ENCODE results near the gene KIAA1217. TPM values are rescaled to one million over a fixed set of nuclear protein-coding genes. Genes with fewer than 3 reads are reported as not detected.

KIAA1217 gene
- total RNA-seq, 1 donor from 2014 or later: 9.1 TPM

DNA sequence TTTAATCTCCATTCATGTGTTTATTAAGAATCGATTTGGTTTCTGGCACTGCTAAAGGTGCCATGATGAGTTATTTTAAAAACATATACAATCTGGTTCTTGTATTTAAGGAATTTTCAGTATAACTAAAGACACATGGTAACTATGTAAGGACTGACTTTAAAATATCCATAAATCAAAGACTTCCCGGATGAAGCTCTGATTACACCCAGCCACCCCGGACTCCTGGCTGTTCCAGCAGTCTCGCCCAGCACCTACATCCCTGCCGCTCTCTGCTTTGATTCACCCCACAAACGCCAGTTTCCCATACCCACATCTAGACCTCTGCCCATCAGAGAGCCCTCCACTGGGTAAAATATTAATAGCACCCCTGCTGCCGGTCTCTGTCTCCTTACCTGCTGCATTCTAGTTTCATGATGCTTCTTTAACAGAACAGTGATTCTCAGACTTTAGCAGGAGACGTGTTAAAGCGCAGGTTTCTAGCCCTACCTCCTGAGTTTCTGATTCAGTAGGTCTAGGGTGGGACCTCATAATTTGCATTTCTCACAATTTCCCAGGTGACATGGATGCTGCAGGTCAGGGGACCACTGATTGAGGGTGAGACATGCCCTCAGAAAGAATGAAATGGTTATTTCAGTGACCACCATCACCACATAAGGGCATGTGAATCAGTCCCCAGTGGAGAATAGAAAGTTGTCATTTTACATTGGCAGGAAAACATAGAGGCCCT is 185.7 kb downstream of the KIAA1217 start:
- DNase-seq (ENCODE audit: low read depth in 2 of 2): no peak

DNA sequence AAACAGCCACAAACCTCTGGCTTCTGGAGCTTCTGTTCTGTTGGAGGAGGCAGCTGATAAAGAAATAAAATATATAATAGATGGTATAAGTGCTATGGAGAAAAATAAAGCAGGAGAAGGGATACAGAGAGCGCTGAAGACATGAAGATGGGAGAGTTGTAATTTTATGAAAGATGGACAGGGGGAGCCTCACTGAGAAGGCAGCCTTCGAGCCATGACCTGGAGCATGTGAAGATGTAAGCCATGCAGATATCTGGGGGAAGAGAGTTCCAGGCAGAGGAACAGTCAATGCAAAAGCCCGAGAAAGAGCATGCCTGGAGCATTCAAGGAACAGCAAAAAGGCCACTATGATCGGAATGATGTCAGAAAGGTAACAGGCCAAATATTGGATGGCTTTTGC is 187.5 kb downstream of the KIAA1217 start:
- no peak for DNase-seq (ENCODE audit: low read depth in 2 of 2)

DNA sequence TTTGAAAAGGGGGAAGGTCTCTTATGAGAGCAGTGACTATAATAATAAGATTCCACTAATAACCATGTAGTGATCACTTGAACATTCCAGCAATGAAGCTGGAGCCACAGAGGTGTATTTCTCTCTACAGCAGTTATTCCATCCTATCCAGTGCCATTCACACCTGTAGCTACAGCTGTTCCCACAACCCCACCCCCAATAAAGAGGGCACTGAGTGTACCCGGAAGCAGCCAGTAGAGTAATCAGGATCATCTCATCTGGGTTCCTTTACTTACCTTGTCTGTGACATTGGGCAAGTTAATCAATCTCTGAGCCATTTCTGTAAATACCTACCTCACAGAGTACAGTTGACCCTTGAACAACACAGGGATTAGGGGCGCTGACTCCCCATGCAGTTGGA is 188.7 kb downstream of the KIAA1217 start:
- DNase-seq (ENCODE audit: low read depth in 2 of 2): no peak

DNA sequence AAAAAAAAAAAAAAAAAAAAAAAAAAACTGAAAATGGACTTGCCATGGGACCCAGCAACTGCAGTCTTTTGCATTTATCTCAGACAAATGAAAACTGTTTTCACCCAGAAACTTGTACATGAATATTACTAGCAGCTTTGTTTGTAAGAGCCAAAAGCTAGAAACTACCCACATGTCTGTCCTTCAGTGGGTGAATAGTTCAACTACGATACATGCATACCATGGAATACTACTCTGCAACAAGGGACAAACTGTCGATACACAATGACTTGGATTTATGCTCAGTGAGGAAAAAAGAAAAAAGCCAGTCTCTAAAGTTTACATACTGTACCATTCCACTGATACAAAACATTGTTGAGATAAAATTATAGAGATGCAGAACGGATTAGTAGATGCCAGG is 195.6 kb downstream of the KIAA1217 start:
- no peak for DNase-seq (ENCODE audit: low read depth in 2 of 2)

DNA sequence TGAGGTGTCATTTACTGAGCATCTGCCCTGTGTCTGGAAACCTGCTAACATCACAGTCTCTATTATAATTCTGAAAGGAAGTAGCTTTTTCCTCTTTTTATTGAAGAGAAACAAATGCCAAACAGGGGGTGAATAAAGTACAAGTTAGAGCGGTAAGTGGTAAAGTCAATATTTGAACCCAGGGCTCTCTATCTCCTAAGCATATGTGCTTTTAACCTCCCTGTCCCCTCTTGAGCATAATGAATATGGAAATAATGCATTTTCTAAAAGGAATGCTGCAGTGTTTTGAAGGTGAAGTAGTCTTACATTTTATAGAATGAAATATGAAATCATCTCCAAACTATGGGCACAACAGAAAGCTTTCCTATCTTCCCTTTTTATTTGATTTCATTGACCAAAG is 196.7 kb downstream of the KIAA1217 start:
- no peak for DNase-seq (ENCODE audit: low read depth in 2 of 2)

DNA sequence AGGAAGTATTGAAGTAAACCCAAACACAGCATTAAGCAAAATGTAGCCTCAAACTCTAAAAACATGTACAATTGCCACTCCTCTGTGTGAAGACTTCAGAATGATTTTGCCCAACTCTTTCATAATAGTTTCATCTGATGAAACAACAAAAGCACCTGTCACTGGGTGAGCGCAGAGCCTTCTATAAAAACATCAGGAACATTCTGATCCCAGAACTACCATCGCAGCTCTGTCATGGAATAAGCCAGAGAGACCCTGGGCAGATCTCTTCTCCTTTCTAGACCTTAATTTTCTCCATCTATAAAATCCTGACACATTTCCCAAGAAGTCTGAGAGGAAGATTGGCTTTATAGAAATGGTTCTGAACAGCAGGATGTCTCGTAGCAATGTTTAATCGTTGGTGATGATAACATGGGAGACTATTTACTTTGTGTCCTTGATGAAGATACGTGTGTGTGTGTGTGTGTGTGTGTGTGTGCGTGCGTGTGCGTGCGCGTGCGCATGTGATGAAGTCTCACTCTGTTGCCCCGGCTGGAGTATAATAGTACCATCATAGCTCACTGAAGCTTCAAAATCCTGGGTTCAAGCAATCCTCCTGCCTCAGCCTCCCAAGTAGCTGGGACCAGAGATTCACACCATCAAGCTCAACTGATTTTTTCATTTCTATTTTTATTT is 198.0 kb downstream of the KIAA1217 start:
- DNase-seq (ENCODE audit: low read depth in 2 of 2): no peak

DNA sequence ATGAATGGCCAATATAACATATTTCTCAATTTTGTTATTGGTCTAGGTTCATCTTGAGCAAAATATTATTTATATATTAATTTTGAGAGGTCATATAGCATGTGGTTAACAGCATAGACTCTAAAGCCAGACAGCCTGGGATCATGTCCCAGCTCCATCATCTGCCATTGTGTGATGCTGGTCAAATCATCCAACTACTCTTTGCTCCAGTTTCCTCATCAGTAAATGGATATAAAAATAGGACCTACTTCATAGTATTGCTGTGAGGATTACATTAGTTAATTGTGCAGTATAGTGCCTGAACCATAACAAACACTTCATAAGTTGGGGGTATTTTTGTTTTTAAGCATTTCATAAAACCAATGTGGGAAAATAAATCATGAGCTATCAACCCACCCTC is 199.0 kb downstream of the KIAA1217 start:
- DNase-seq (ENCODE audit: low read depth in 2 of 2): no peak

DNA sequence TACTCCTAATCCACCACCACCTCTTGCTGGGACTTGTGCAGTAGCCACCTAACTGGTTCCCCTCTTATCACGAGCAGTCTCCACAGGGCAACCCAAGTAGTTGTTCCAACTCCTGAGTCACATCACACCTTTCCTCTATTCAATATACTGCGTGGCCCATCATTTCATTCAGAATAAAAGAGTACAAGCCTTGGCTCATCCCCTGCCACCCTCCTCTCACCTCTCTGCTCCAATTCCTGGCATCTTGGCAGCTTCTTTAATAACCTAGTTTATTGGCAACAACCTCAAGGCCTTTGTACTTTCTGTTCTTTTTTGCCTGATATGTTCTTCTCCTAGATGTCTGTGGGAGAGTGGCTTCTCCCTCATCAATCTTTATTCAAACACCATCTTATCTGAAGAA is 199.4 kb downstream of the KIAA1217 start:
- DNase-seq (ENCODE audit: low read depth in 2 of 2): no peak

DNA sequence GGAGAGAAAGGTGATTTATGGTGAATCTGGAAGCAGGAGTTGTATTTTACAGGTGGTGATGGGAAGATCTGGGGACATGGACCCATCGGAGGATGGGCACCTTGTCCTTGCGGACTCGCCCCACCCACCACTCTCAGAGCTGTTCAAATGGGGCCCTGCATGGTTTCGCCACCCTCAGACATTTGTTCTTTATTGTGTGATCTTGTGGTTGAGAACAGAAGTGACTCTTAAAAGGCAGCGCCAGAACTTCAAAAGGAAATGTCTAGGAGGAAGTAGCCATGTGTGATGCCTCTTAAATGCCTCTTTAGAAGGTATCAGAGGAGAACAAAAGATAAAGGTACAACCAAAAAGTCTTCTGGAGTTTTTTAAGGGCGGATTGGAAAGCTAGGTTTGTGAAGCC is 205.7 kb downstream of the KIAA1217 start:
- DNase-seq (ENCODE audit: low read depth in 2 of 2): no peak

DNA sequence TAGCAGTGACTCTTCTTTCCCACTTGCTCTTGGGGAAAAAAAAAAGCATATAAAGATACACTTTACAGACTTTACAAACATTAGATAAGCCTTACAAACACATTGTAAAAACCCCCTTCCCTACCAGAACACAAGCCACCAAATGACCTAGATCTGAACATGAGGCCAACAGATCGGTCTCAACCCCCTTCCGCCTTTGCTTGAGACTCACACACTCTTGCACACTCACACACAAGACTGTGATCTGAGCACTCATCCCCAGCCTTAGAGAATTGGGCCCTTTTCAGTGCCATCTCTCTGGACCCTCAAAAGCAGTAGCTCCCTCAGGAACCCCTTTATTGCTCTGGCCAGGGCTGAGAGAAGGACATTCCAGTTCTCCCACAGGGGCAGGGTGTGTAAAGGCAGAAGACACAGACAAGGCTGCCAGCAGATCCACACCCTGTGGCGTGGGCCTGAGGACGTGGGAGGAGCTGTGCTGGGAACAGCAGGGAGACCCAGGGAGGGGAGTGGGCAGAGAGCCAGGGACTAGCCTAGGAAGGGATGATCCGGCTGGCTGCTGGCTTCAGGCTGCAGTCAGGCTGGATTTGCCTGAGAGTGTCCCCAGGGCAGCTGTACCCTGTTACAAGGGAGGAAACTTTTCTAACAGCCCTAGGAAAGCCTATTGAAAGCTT is 206.7 kb downstream of the KIAA1217 start:
- peak; percentile 9 to 23 for DNase-seq (ENCODE audit: low read depth in 2 of 2)

DNA sequence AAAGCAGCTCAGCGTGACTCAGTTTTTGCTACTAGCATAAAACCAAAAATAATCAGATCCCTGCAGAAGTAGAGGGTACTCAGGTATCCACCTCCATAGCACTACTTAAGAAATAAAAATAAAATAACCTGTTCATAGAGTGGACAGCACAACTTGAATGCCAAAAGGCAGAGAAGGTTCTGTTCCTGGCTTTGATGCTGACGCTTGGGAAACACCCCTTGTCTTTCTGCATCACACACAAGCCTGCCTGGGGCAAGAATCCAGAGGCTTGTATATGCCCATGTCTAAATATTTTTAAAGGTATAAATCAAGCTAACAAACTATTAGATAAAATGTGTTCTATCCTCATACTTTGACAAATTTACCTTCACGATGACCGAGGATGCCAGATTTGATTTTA is 207.3 kb downstream of the KIAA1217 start:
- no peak for DNase-seq (ENCODE audit: low read depth in 2 of 2)

DNA sequence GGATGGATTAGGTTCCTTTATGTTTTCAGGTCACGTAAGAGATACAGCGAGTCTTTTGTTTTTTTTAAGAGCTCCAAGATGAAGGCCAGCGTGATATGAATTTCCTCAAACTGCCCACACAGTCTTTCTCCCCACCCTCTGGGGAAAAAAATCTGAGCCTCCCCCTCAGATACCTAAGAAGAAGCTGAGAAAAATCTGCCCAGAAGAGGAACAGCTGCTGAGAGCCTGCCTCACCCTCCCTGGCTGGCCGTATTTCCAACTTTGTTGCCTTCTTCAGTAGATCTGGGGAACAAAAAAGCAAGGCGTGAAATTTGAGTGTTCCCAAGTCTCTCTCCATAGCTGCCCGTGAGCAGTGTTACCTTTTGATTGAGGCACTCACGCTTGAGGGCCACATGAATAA is 208.1 kb downstream of the KIAA1217 start:
- DNase-seq (ENCODE audit: low read depth in 2 of 2): no peak

DNA sequence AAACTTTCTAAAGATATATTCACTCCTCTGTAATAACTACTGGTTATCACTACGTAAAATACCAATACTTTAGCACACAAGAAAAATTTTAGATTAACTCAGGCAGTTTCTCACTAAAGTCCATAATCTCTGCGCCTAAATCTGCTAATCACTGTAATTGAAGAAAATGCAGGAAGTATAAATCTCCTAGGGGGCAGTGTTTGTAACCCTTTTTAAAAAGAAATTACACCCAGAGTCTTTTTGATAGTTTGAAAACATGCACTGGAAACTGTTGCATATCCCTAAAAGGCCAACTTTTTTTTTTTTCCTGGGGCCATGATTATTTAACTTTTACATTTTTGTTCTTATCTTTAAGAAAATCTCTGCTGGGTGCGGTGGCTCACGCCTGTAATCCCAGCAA is 209.6 kb downstream of the KIAA1217 start:
- no peak for DNase-seq (ENCODE audit: low read depth in 2 of 2)

DNA sequence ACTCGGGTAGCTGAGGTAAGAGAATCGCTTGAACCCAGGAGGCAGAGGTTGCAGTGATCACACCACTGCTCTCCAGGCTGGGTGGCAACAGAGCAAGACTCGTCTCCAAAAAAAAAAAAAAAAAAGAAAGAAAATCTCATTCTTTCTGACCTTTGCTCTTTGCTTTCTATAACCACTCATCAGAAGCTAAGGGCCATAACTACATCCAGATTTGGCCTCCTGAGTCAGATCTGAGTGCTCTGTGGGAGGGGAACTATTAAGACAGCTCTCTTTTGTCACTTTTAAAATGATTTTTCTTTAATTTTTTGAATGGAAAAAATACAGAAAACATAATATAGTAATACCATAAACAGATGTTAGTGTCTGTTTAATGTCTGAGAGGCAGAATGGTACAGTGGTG is 210.1 kb downstream of the KIAA1217 start:
- DNase-seq (ENCODE audit: low read depth in 2 of 2): no peak

DNA sequence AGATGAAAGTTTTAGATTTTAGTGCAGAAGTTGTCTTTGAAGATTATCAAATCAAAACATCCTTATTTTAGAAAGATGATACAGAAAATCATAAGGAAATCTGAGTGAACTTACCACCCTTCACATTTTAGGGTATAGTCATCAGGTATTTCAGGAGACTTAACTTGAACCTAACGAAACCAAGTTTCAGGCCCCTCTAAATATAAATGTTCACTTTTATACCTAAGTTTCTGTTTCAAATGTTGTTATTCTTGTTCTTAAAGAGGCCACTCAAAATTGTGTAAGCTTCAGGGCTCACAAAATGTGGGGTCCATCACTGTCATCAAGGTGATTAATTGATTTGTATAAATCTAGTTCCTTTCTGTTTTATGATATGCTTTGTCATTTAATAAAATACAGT is 216.2 kb downstream of the KIAA1217 start:
- DNase-seq (ENCODE audit: low read depth in 2 of 2): no peak

DNA sequence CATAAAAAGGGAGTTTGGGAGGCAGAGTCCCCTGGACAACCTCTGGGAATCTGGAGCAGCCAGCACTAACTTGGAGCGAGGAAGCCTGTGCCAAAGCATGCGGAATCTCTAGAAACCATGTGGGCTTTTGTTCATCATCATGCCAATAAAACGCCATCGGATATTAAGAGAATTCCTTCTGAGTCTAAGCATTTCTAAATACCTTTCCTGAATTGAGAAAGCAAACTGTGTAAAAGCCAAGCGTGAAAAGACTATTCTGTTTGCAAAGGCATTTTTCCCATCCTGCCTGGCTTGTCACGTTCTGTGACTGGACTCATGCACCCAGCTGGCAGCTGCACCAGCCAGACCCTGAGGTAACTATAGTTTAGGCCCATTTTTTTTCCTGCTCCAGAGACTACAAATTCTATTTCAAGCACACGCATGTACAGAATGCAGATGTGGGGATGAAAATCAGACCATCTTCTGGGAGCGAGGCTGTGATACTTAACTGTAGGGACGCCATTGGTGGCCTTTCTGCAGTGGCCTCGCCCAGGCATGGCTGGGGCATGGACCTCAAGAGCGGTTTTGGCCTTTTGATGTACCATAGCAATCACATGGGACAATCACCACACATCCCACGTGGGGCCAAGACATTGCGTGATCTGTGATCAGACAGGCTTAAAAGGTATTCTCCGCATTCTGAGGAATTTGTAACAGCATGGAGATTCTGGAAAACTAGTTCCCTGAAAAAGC is 218.9 kb downstream of the KIAA1217 start:
- no peak for DNase-seq (ENCODE audit: low read depth in 2 of 2)

DNA sequence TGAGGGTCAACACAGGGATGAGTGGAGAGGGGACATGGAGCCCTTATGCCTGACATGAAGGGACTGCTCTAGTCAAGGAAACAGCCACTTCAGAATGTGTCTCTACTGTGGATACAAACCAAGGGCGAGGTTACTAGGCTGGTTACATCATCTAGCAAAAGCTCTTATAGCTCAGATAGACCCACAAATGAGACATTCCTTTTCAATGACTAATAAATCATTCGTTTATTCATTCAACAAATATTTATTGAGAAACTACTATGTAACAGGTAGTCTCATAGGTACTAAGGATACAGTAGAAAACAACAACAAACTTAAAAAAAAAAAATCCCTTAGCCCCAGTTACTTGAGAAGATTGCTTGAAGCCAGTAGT is 219.5 kb downstream of the KIAA1217 start:
- DNase-seq (ENCODE audit: low read depth in 2 of 2): no peak

DNA sequence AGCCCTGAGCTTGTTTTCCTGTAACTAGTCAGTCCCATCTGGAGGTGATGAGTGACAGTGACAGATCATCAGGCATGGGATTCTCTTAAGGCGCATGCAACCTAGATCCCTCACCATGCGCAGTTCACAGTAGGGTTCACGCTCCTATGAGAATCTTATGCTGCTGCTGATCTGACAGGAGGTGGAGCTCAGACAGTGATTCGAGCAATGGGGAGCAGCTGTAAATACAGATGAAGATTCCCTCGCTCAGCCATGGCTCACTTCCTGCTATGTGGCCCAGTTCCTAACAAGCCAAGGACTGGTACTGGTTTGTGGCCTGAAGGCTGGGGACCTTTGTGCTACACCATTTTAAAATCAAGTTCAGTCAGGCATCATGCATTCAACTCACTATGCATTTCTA is 221.7 kb downstream of the KIAA1217 start:
- no peak for DNase-seq (ENCODE audit: low read depth in 2 of 2)

DNA sequence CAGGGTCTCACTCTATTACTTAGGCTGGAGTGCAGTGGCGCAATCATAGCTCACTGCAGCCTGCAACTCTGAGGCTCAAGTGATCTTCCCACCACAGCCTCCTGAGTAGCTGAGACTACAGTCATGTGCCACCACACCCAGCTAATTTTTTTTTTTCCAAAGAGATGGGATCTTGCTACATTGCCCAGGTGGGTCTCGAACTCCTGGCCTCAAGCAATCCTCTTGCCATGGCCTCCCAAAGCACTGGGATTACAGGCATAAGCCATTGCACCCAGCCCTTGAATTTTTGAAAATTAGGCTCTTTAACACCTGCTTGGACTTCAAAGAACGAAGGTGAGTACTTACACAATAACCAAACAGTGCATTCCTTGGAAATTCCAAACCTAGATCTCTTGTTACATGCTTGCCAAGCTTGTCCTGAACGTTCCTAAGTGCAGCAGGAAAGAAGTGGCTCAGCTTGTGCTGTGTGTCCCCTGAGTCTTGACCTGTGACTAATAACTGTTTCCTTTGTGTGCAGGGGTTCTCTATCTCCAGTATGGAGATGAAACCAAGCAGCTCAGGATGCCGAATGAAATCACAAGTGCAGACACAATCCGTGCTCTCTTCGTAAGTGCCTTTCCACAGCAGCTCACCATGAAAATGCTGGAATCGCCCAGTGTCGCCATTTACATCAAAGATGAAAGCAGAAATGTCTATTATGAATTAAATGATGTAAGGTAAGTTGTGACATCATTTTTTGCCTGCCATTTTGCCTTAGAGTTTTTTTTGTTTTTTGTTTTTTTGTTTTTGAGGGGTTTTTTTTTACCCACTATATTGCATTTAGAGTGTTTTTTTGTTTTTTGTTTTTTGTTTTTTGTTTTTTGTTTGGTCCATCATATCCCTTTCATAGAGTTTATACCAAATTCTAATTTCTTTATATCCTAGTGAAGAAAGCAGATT is 223.8 kb downstream of the KIAA1217 start:
- DNase-seq (ENCODE audit: low read depth in 2 of 2): peak in 1 of 2 donors; percentile 57

DNA sequence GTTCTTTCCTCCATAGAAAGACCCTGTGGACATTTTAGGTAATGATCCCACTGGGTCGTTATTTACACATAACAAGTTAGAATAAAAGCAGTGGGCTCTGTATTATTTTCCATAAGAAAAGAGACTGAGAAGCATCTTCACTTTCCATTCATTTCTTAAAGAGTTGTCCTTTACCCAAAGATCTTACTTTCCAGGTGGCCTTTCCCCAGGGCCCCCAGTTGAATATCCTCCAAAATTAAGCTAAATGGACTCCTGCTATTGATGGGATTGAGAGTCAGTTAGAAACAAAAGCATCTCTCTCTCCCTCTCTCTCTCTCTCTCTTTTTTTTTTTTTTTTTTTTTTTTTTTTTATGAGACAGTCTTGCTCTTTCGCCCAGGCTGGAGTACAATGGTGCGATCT is 224.8 kb downstream of the KIAA1217 start:
- no peak for DNase-seq (ENCODE audit: low read depth in 2 of 2)

DNA sequence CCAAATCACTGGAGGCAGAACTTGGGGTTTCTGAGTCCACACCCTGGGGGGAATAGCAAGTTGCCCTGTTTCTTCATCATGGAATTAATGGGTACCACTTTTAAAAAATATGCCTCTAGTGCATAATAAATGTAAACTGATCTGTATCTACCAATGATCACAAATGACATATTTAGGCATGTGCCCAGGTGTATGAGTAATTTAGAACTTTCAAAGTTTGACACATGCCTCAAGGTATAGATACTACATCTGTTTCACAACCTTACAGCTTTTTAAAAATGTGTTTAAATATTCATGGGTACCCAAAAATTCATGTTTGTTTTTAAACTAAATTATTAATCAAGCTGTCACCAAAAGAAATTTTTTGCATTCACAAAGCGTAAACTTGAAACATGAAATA is 226.0 kb downstream of the KIAA1217 start:
- DNase-seq (ENCODE audit: low read depth in 2 of 2): no peak

Measured in dermis microvascular lymphatic vessel endothelial cell (primary cell).